ENCODE measurements around the gene TMEM256. TPM values are rescaled to one million over a fixed set of nuclear protein-coding genes. Genes with fewer than 3 reads are reported as not detected.

TMEM256 gene
- total RNA-seq, 4 donors from 2014 or later: 10.0 to 129 (median 85.6) TPM

DNA sequence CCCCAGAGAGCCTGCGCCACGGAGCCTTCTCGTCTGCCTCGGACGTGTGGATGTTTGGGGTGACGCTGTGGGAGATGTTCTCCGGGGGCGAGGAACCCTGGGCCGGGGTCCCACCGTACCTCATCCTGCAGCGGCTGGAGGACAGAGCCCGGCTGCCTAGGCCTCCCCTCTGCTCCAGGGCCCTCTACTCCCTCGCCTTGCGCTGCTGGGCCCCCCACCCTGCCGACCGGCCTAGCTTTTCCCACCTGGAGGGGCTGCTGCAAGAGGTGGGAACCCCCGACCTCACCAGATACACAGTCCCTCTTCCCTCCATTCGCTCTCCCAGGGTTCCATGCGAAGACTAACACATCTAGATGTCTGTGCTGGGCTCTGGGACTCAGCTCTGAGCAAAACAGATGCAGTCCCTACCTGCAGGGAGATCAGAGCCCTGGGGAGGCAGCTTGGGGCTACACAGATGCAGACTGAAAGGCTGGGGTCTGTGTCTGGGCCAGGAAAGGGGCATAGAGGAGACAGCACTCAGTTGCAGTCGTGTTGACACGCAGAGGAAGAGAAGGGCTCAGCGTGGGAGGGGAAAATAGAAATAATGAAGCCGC is 19.3 kb downstream of the TMEM256 start:
- Histone ChIP-seq H3K27me3 (no peaks in the 10 kb centered on the region), H3K27ac (peak overlapping the region; percentile 14 to 60 (median 40)), H3K36me3 (no peaks in the 10 kb centered on the region), H3K9me3 (no peaks in the 10 kb centered on the region), H3K4me1 (peaks cover 6 to 22% (median 22%) of the 10 kb centered on the region in 4 donors), H3K4me3 (peak overlapping the region in 3 of 4 donors; percentile 22 to 40 (median 31))
- WGBS, 2 donors (ENCODE audit: low coverage in 1 of 2): 75 to 100% methylated on average over 4 to 23 of the region's 23 CpGs
- TF ChIP-seq POLR2A (IDR thresholded peaks at IDR 0.05) (no peak), EP300 (IDR thresholded peaks at IDR 0.05; ENCODE audit: low read depth) (no peak), POLR2AphosphoS5 (IDR thresholded peaks at IDR 0.05) (no peak)
- TF ChIP-seq, protein P1, sequence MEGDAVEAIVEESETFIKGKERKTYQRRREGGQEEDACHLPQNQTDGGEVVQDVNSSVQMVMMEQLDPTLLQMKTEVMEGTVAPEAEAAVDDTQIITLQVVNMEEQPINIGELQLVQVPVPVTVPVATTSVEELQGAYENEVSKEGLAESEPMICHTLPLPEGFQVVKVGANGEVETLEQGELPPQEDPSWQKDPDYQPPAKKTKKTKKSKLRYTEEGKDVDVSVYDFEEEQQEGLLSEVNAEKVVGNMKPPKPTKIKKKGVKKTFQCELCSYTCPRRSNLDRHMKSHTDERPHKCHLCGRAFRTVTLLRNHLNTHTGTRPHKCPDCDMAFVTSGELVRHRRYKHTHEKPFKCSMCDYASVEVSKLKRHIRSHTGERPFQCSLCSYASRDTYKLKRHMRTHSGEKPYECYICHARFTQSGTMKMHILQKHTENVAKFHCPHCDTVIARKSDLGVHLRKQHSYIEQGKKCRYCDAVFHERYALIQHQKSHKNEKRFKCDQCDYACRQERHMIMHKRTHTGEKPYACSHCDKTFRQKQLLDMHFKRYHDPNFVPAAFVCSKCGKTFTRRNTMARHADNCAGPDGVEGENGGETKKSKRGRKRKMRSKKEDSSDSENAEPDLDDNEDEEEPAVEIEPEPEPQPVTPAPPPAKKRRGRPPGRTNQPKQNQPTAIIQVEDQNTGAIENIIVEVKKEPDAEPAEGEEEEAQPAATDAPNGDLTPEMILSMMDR (IDR thresholded peaks at IDR 0.05): no peak
- no peak for DNase-seq
- in situ Hi-C loops (cut with MboI; ENCODE audit: low pct_ligation_motif_present in 1 of 4, low pct_unique_long_range_greater_than_20kb in 1 of 4, low sequenced_read_pairs in 3 of 4) (no loop called here), intact Hi-C loops (cut with DNase I; ENCODE audit: low total_unique reads) (no loop called here)

DNA sequence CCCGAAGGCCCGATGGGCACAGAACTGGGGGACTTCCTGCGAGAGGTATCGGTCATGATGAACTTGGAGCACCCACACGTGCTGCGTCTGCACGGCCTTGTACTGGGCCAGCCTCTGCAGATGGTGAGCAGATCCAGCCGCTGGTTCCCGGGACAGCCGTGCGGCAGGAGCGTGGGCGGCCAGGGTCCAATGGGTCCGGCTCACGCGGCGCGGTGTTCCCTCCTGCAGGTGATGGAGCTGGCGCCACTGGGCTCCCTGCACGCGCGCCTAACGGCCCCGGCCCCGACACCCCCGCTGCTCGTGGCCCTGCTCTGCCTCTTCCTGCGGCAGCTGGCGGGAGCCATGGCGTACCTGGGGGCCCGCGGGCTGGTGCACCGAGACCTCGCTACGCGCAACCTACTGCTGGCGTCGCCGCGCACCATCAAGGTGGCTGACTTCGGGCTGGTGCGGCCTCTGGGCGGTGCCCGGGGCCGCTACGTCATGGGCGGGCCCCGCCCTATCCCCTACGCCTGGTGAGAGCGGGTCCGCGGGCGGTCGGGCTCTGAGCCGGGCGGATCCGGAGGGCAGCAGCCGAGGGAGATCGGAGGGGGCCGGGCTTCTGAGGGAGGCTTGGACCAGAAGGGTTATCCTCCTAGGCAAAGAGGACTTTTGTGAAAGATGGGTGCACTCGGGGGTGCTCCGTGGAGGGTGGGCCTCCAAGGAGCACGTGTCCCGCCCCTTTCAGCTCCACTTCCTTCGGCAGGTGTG is 20.0 kb downstream of the TMEM256 start:
- in situ Hi-C loops (cut with MboI; ENCODE audit: low pct_ligation_motif_present in 1 of 4, low pct_unique_long_range_greater_than_20kb in 1 of 4, low sequenced_read_pairs in 3 of 4): no loop called here
- peak; percentile 54 for DNase-seq
- Histone ChIP-seq H3K4me3 (peak overlapping the region; percentile 1 to 40 (median 26)), H3K9me3 (no peaks in the 10 kb centered on the region), H3K4me1 (peaks cover 6 to 22% (median 22%) of the 10 kb centered on the region in 4 donors), H3K36me3 (no peaks in the 10 kb centered on the region), H3K27me3 (no peaks in the 10 kb centered on the region), H3K27ac (peak overlapping the region; percentile 14 to 60 (median 40))
- WGBS, 2 donors (ENCODE audit: low coverage in 1 of 2): 70% methylated on average over 55 of the region's 65 CpGs; no CpG with 5 or more reads in 1 of the 2 donors
- intact Hi-C loops (cut with DNase I; ENCODE audit: low total_unique reads): no loop called here
- TF ChIP-seq EP300 (IDR thresholded peaks at IDR 0.05; ENCODE audit: low read depth) (no peak), POLR2AphosphoS5 (IDR thresholded peaks at IDR 0.05) (peak in 1 of 3 donors; percentile 7)

DNA sequence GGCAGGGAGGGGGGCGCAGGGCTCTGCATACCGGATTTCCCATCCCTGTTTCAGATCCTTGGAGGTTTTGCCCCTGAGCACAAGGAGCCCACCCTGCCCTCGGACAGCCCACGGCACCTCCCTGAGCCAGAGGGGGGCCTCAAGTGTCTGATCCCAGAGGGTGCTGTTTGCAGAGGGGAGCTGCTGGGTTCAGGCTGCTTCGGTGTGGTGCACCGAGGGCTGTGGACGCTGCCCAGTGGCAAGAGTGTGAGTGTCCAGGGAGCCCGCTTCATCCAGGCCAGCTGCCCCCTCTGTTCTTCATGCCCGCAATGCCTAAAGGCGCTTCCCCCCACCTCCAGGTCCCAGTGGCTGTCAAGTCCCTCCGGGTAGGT is 20.5 kb downstream of the TMEM256 start:
- 89% methylated on average over 11 of the region's 11 CpGs; no CpG with 5 or more reads in 1 of the 2 donors for WGBS, 2 donors (ENCODE audit: low coverage in 1 of 2)
- intact Hi-C loops (cut with DNase I; ENCODE audit: low total_unique reads): no loop called here
- Histone ChIP-seq H3K27me3 (no peaks in the 10 kb centered on the region), H3K4me1 (peaks cover 6 to 22% (median 22%) of the 10 kb centered on the region in 4 donors), H3K27ac (no peak overlapping the region), H3K9me3 (no peaks in the 10 kb centered on the region), H3K4me3 (peak overlapping the region in 2 of 4 donors; percentile 31 to 40), H3K36me3 (no peaks in the 10 kb centered on the region)
- DNase-seq: no peak
- in situ Hi-C loops (cut with MboI; ENCODE audit: low pct_ligation_motif_present in 1 of 4, low pct_unique_long_range_greater_than_20kb in 1 of 4, low sequenced_read_pairs in 3 of 4): no loop called here
- TF ChIP-seq, protein P1 (IDR thresholded peaks at IDR 0.05): no peak
- no peak for TF ChIP-seq EP300 (IDR thresholded peaks at IDR 0.05; ENCODE audit: low read depth)

DNA sequence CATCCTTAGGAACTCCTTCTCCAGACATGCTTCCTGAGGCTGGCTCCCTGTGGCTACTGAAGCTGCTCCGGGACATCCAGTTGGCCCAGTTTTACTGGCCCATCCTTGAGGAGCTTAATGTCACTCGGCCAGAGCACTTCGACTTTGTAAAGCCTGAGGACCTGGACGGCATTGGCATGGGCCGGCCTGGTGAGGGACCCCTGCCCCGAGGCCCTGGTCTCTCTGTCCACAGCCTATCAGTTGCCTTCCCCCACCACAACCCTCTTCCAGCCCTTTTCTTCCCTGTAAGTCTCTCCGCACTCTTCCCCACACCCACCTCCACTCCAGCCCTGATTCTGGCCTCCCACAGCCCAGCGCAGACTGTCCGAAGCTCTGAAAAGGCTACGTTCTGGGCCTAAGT is 21.0 kb downstream of the TMEM256 start:
- no peak for DNase-seq
- peaks cover 6 to 22% (median 22%) of the 10 kb centered on the region in 4 donors for H3K4me1 ChIP-seq
- 92 to 100% methylated on average over 1 to 10 of the region's 10 CpGs for WGBS, 2 donors (ENCODE audit: low coverage in 1 of 2)
- intact Hi-C loops (cut with DNase I; ENCODE audit: low total_unique reads): no loop called here
- in situ Hi-C loops (cut with MboI; ENCODE audit: low pct_ligation_motif_present in 1 of 4, low pct_unique_long_range_greater_than_20kb in 1 of 4, low sequenced_read_pairs in 3 of 4): no loop called here
- no peak overlapping the region for H3K27ac ChIP-seq
- H3K4me3 ChIP-seq: no peak overlapping the region
- no peaks in the 10 kb centered on the region for H3K9me3 ChIP-seq
- H3K27me3 ChIP-seq: no peaks in the 10 kb centered on the region
- TF ChIP-seq POLR2A (IDR thresholded peaks at IDR 0.05): no peak
- TF ChIP-seq POLR2AphosphoS5 (IDR thresholded peaks at IDR 0.05): no peak
- TF ChIP-seq, protein P1 (IDR thresholded peaks at IDR 0.05): no peak
- TF ChIP-seq EP300 (IDR thresholded peaks at IDR 0.05; ENCODE audit: low read depth): no peak
- no peaks in the 10 kb centered on the region for H3K36me3 ChIP-seq

All from transverse colon (tissue), 4 donors.